HL-60 (cell line): ENCODE measurements around the gene VN1R5.

Experiments
- DNase-seq, 2 experiments: peaks; one replicate each; pipeline ENCODE4 v3.0.0-alpha.2; 2010 to 2020; ENCODE audit warnings: low read depth in 1 of 2, low spot score in 1 of 2
- H3K27ac ChIP-seq: fragments of 250-450 bp; sonication (Bioruptor Pico); replicated peaks from 2 replicates; pipeline ENCODE4 v1.5.1; 2020; ENCODE audit warnings: mild to moderate bottlenecking, moderate library complexity
- H3K27me3 ChIP-seq: fragments of 250-450 bp; sonication (Bioruptor Pico); 2 replicates; pipeline ENCODE4 v1.5.1; 2021; ENCODE audit warnings: mild to moderate bottlenecking, moderate library complexity; ENCODE audit not compliant: insufficient read depth, poor library complexity, severe bottlenecking
- H3K4me3 ChIP-seq: replicated peaks from 2 replicates; pipeline ENCODE4 v1.5.1; 2011; ENCODE audit warnings: mild to moderate bottlenecking, control low read depth, low read length; ENCODE audit not compliant: insufficient read depth
- CTCF ChIP-seq: IDR thresholded peaks from one replicate; pipeline ENCODE4 v1.5.1; 2011; ENCODE audit warnings: low read length, control low read depth, inconsistent platforms; ENCODE audit not compliant: insufficient read depth
- GABPA ChIP-seq: IDR thresholded peaks from 2 replicates; pipeline ENCODE4 v1.6.1; 2012; ENCODE audit warnings: low read depth
- POLR2AphosphoS5 ChIP-seq: IDR thresholded peaks from 2 replicates; pipeline ENCODE4 v1.6.1; 2012; ENCODE audit warnings: low read depth
- REST ChIP-seq: IDR thresholded peaks from 2 replicates; pipeline ENCODE4 v1.6.1; 2012; ENCODE audit warnings: low read depth; ENCODE audit not compliant: insufficient replicate concordance
- SPI1 ChIP-seq: IDR thresholded peaks from 2 replicates; pipeline ENCODE4 v1.6.1; 2012; ENCODE audit warnings: low read depth, mild to moderate bottlenecking, borderline replicate concordance

VN1R5 gene

GRCh38 chr1:247295274-247295684, 39.4 kb downstream of the VN1R5 start:
- no peak for DNase-seq
- TF ChIP-seq CTCF (no peak), GABPA (no peak), POLR2AphosphoS5 (no peak), SPI1 (no peak), REST (no peak)
- no peaks in the 10 kb centered on the region for H3K27me3 ChIP-seq
- no peak overlapping the region for H3K27ac ChIP-seq
- H3K4me3 ChIP-seq, result no peak overlapping the region

GRCh38 chr1:247295746-247296145, 39.9 kb downstream of the VN1R5 start:
- TF ChIP-seq CTCF (no peak), REST (no peak), GABPA (no peak), POLR2AphosphoS5 (no peak), SPI1 (no peak)
- DNase-seq, result no peak

GRCh38 chr1:247296599-247297180, 40.8 kb downstream of the VN1R5 start:
- Histone ChIP-seq H3K27me3 (no peaks in the 10 kb centered on the region), H3K27ac (no peak overlapping the region), H3K4me3 (no peak overlapping the region)
- TF ChIP-seq POLR2AphosphoS5 (no peak), CTCF (no peak), GABPA (no peak), REST (no peak), SPI1 (no peak)
- no peak for DNase-seq

More at GRCh38 chr1:247295746-247296145, 39.9 kb downstream of the VN1R5 start:
- no peaks in the 10 kb centered on the region for H3K27me3 ChIP-seq
- H3K4me3 ChIP-seq, result no peak overlapping the region
- H3K27ac ChIP-seq, result no peak overlapping the region
